Endothelial cell of umbilical vein (primary cell): ENCODE data around the gene NUB1. TPM values are rescaled to one million over a fixed set of nuclear protein-coding genes. Genes with fewer than 3 reads are reported as not detected.

Experiments
- BruUV-seq: library from RNA; stranded (reverse); fragments of 400-500 nt; replicated peaks from 2 replicates; lab custom pipeline; 2021; lab: Mats Ljungman, UMichigan
- CTCF ChIA-PET: fragments of 300-600, 350-600 bp; sonication (Branson Sonifier 250); formaldehyde crosslinking; loops from one replicate; lab custom pipeline; 2021; ENCODE audit warnings: antibody characterized with exemption, inconsistent platforms; lab: Charles Lee
- POLR2A ChIA-PET: fragments of 300-600, 350-600 bp; sonication (Branson Sonifier 250); formaldehyde crosslinking; loops from one replicate; lab custom pipeline; 2021; ENCODE audit warnings: antibody characterized with exemption, inconsistent platforms; lab: Charles Lee
- DNase-seq: peaks from one replicate; pipeline ENCODE4 v3.0.0-alpha.2; 2011; ENCODE audit warnings: low read depth, low spot score
- FAIRE-seq: peaks from 2 replicates; lab custom pipeline; 2011; peaks lifted over from hg19 to GRCh38; lab: Jason Lieb, UNC
- H2AFZ ChIP-seq: 2 replicates; pipeline ENCODE4 v1.6.0; 2012; ENCODE audit warnings: low read depth, low read length, control low read depth, inconsistent platforms
- H3K27ac ChIP-seq: 2 replicates; pipeline ENCODE4 v1.5.1; 2011; ENCODE audit warnings: low read depth, mild to moderate bottlenecking, control low read depth, low read length, moderate library complexity; ENCODE audit not compliant: insufficient read depth
- H3K27me3 ChIP-seq, 2 experiments: 2 replicates each; pipeline versions ENCODE4 v1.6.0 to v1.6.1; 2011; ENCODE audit warnings: low read length in 2 of 2, mixed read lengths in 1 of 2; ENCODE audit not compliant: control insufficient read depth in 2 of 2, insufficient read depth in 2 of 2
- H3K36me3 ChIP-seq, 2 experiments: 2 replicates in 1 of 2; 3 replicates in 1 of 2; pipeline ENCODE4 v1.5.1; 2011; ENCODE audit warnings: low read length in 2 of 2, mild to moderate bottlenecking in 1 of 2, moderate library complexity in 1 of 2; ENCODE audit not compliant: control insufficient read depth in 2 of 2, insufficient read depth in 2 of 2; ENCODE audit errors: extremely low read depth in 1 of 2
- H3K4me1 ChIP-seq: 3 replicates; pipeline ENCODE4 v1.5.1; 2011; ENCODE audit warnings: mild to moderate bottlenecking, low read length; ENCODE audit not compliant: control insufficient read depth, insufficient read depth; ENCODE audit errors: extremely low read depth
- H3K4me2 ChIP-seq: 2 replicates; pipeline ENCODE4 v1.6.1; 2011; ENCODE audit warnings: low read length, control low read depth, mixed read lengths; ENCODE audit not compliant: insufficient read depth
- H3K4me3 ChIP-seq, 3 experiments: fragments of 200-600 bp in 1 of 3; sonication (generic), shearing (Covaris generic) in 1 of 3; replicated peaks in 1 of 3; 2 replicates each; pipeline ENCODE4 v1.5.1; 2011 to 2016; ENCODE audit warnings: control low read depth in 3 of 3, low read length in 3 of 3, mild to moderate bottlenecking in 2 of 3, inconsistent platforms in 1 of 3, low read depth in 1 of 3, moderate library complexity in 1 of 3; ENCODE audit not compliant: insufficient read depth in 1 of 3
- H3K79me2 ChIP-seq: 2 replicates; pipeline ENCODE4 v1.6.0; 2012; ENCODE audit warnings: low read length, inconsistent platforms; ENCODE audit not compliant: control insufficient read depth, insufficient read depth
- H3K9ac ChIP-seq: replicated peaks from 2 replicates; pipeline ENCODE3; 2011; ENCODE audit warnings: low read length, control low read depth; ENCODE audit not compliant: insufficient read depth; ENCODE audit errors: extremely low read depth
- H3K9me1 ChIP-seq: replicated peaks from 3 replicates; pipeline ENCODE4 v1.6.0; 2011; ENCODE audit warnings: mild to moderate bottlenecking, low read length; ENCODE audit not compliant: control insufficient read depth, insufficient read depth; ENCODE audit errors: extremely low read depth
- H3K9me3 ChIP-seq: replicated peaks from 2 replicates; pipeline ENCODE4 v1.5.1; 2012; ENCODE audit warnings: low read length, inconsistent platforms; ENCODE audit not compliant: control insufficient read depth, insufficient read depth
- H4K20me1 ChIP-seq: replicated peaks from 2 replicates; pipeline ENCODE3; 2011; ENCODE audit warnings: mild to moderate bottlenecking, low read length; ENCODE audit not compliant: control insufficient read depth, insufficient read depth; ENCODE audit errors: extremely low read depth
- CTCF ChIP-seq, 2 donors: IDR thresholded peaks; 1 replicate in 1 of 2; 2 replicates in 1 of 2; pipeline ENCODE4 v1.5.1; 2011; ENCODE audit warnings: low read length in 2 of 2, mild to moderate bottlenecking in 2 of 2, moderate library complexity in 2 of 2, control low read depth in 1 of 2, inconsistent platforms in 1 of 2, low read depth in 1 of 2; ENCODE audit not compliant: insufficient read depth in 1 of 2; ENCODE audit errors: extremely low read depth in 1 of 2
- EZH2 ChIP-seq: IDR thresholded peaks from 2 replicates; pipeline ENCODE4 v1.6.1; 2012; ENCODE audit warnings: borderline replicate concordance, low read depth, mild to moderate bottlenecking, moderate library complexity, low read length, inconsistent platforms; ENCODE audit not compliant: severe bottlenecking
- FOS ChIP-seq: IDR thresholded peaks from 2 replicates; pipeline ENCODE4 v1.6.1; 2011; ENCODE audit warnings: mild to moderate bottlenecking, low read length, moderate library complexity, borderline replicate concordance; ENCODE audit not compliant: insufficient read depth
- GATA2 ChIP-seq: IDR thresholded peaks from 2 replicates; pipeline ENCODE4 v1.7.0; 2011; ENCODE audit warnings: low read depth, mild to moderate bottlenecking, moderate library complexity, mixed read lengths, low read length; ENCODE audit not compliant: insufficient read length, insufficient read depth
- JUN ChIP-seq: IDR thresholded peaks from 2 replicates; pipeline ENCODE4 v1.6.1; 2011; ENCODE audit warnings: borderline replicate concordance, low read depth; ENCODE audit not compliant: insufficient read length, insufficient read depth
- MAX ChIP-seq: IDR thresholded peaks from 2 replicates; pipeline ENCODE4 v1.6.1; 2011; ENCODE audit not compliant: insufficient read depth, insufficient read length
- MYC ChIP-seq: IDR thresholded peaks from one replicate; pipeline ENCODE4 v1.6.1; 2011; ENCODE audit warnings: mild to moderate bottlenecking, low read depth, low read length
- POLR2A ChIP-seq: IDR thresholded peaks from 2 replicates; pipeline ENCODE4 v1.6.1; 2012; ENCODE audit warnings: low read depth, mild to moderate bottlenecking, control low read depth, low read length
- POLR2AphosphoS5 ChIP-seq: IDR thresholded peaks from 2 replicates; pipeline ENCODE4 v1.6.1; 2012; ENCODE audit warnings: low read depth, mild to moderate bottlenecking, control low read depth, low read length, moderate library complexity; ENCODE audit not compliant: insufficient read depth
- dilution Hi-C: fragments of 300-500 bp; cut with MboI; formaldehyde crosslinking; loops from one replicate; pipeline ENCODE4 v1.15.0; 2019; ENCODE audit warnings: low sequenced_read_pairs; ENCODE audit not compliant: extremely low pct_ligation_motif_present
- intact Hi-C: fragments of 100-400 bp; cut with micrococcal nuclease; formaldehyde crosslinking; loops from one replicate; pipeline ENCODE4 v1.10.0; 2022
- polyA plus RNA-seq, 4 experiments: library from polyadenylated mRNA; depleted of rRNA in 3 of 4; stranded (reverse) in 3 of 4; unstranded in 1 of 4; fragments of >200 nt; gene quantifications; 2 replicates each; pipeline versions ENCODE4 v1.2.1 to v1.2.3, GENCODE V29; 2011 to 2012; ENCODE audit warnings: missing spikeins in 1 of 4
- total RNA-seq: library from RNA; stranded (reverse); gene quantifications from 2 replicates; pipeline ENCODE4 v1.2.3, GENCODE V29; 2021

Gene NUB1
- total and polyA plus RNA-seq, 2 donors (not counting 3 experiments of a cell fraction or from before 2014, with no cell fraction given) = 28.0 to 46.2 TPM

GRCh38 chr7:151423936-151424335 is 82.3 kb downstream of the NUB1 start:
- CTCF ChIA-PET = interaction anchor here (1.2 kb wide), 1 partner anchor 25 kb away, joined by 5 read pairs; no protein-coding TSS in a partner anchor
- intact Hi-C loops = no loop called here

More at GRCh38 chr7:151423936-151424335, 82.3 kb downstream of the NUB1 start:
- no peak overlapping the region for H3K27ac ChIP-seq
- H2AFZ ChIP-seq = no peak overlapping the region
- no peaks in the 10 kb centered on the region for H3K79me2 ChIP-seq
- no peaks in the 10 kb centered on the region for H3K4me1 ChIP-seq
- POLR2A ChIA-PET = no interaction called here
- H3K36me3 ChIP-seq = no peaks in the 10 kb centered on the region
- H3K4me2 ChIP-seq = no peak overlapping the region
- peaks cover 4 to 6% of the 10 kb centered on the region in 2 experiments for H3K27me3 ChIP-seq
- H4K20me1 ChIP-seq = no peaks in the 10 kb centered on the region
- no peaks in the 10 kb centered on the region for H3K9me3 ChIP-seq
- no TSS peak for BruUV-seq
- TF ChIP-seq JUN = no peak
- no peak for TF ChIP-seq MYC
- no peak for TF ChIP-seq FOS
- TF ChIP-seq POLR2A = no peak
- no peak for TF ChIP-seq MAX
- no peak for TF ChIP-seq EZH2
- no peak for TF ChIP-seq GATA2
- TF ChIP-seq CTCF (IDR thresholded peaks at IDR 0.05; ENCODE audit: extremely low read depth in 1 of 2, insufficient read depth in 1 of 2, low read depth in 1 of 2, low read length in 2 of 2) = no peak
- no peak for TF ChIP-seq POLR2AphosphoS5
- no peak overlapping the region for H3K4me3 ChIP-seq
- H3K9me1 ChIP-seq = no peaks in the 10 kb centered on the region
- no peak overlapping the region for H3K9ac ChIP-seq
- no peak for DNase-seq
- no peak for FAIRE-seq
- dilution Hi-C loops = no loop called here
